Measurements from ENCODE around the gene NDUFB10.
A peak's percentile ranks its signal among the peaks of the same experiment; 100 is the strongest.

Gene NDUFB10

DNA sequence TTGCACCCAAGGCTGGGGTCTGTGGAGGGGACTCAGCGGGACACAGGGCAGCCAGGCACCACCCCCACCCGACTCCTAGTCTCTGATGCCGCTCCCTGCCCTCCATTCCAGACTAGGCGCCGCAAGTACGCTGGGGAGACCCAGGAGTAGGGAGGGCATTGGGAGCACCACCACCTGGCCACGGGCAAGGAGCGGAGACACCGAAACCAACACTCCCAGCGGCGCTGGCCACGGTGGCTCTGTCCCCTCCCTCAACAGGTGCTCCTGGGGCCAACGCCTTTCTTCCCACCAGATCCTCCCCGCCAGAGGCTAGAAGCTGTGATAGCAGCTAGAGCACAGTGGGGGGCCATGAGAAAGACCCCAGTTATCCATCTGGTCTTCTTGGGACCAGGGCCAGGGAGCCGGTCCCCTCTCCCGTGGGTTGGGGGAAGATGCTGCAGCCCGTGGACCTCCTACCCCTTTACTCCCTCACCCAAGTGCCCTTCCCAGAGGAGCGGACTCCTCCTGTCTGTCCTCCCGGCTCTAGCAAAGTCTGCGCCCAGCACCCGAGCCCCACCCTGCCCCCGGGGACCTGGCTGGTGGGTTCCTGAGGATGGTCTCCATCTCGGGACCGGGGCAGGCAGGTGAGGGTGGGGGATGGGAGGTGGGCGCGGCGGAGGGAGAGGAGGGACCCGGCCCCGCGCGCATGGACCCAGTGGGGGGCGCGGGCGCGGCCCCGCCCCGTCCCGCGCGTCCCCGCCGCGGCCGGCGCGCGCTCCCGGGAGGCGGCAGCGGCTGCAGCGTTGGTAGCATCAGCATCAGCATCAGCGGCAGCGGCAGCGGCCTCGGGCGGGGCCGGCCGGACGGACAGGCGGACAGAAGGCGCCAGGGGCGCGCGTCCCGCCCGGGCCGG is 30.1 kb downstream of the NDUFB10 start, which contains the start of gene SYNGR3:
Gene SYNGR3 (plus strand): TSS at position 762 of the 892 bp plus-strand sequence. CDS start 133 bp downstream, outside the sequence.
- DNase-seq = peak; percentile 81

DNA sequence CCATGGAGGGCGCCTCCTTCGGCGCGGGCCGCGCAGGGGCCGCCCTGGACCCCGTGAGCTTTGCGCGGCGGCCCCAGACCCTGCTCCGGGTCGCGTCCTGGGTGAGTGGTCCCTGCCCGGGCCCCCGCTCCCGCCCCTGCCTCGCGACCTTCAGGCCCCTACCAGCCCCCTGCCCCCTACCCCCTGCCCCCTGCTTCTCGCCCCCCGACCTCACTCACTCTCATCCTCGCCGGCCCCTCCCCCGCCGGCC is 30.7 kb downstream of the NDUFB10 start:
- DNase-seq = no peak

GRCh38 chr16:1990351-1991134 is 31.2 kb downstream of the NDUFB10 start:
- peak; percentile 77 for DNase-seq

- no peak for DNase-seq
Measured at GRCh38 chr16:1991135-1991551, 31.8 kb downstream of the NDUFB10 start.

DNA sequence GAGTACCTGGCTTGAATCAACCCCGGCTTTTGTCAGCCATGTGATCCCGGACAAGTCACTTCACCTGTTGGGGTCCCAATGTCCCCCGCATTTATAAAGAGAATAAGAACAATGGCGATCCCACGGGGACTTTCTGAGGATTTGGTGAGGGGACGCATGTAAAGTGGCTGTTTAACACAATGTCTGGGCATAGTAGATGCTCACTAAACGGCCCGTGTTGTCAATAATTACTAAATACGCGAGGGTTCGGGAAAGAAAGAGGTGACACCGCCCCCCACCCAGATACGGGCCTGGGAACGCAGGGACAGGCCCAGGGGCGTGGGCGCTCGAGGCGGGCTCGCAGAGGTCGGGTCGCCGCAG is 32.2 kb downstream of the NDUFB10 start:
- DNase-seq = no peak

- DNase-seq = no peak
Measured at GRCh38 chr16:1991948-1992703, 32.8 kb downstream of the NDUFB10 start.

DNA sequence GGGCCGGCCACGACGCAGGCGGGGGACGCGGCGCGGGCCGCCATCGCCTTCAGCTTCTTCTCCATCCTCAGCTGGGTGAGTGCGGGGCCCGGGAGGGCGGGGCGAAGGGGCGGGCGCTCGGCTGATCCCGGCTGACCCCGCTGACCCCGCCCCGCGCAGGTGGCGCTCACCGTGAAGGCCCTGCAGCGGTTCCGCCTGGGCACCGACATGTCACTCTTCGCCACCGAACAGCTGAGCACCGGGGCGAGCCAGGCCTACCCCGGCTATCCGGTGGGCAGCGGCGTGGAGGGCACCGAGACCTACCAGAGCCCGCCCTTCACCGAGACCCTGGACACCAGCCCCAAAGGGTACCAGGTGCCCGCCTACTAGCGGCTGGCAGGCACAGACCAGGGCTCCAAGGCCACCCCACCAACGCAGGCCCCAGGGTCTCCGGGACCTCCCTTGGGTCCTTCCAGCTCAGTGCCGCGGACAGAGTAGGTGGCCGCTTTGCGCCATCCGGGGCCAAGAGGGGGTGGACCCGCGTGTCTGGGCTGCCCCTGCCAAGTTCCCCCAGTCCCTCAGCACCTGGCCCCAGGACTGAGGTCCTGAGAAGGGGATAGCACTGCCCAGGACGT is 33.5 kb downstream of the NDUFB10 start:
- no peak for DNase-seq

GRCh38 chr16:1993731-1994131 is 34.4 kb downstream of the NDUFB10 start:
- DNase-seq = no peak

- DNase-seq = no peak
Measured at GRCh38 chr16:1997494-1998359, 38.4 kb downstream of the NDUFB10 start.

DNA sequence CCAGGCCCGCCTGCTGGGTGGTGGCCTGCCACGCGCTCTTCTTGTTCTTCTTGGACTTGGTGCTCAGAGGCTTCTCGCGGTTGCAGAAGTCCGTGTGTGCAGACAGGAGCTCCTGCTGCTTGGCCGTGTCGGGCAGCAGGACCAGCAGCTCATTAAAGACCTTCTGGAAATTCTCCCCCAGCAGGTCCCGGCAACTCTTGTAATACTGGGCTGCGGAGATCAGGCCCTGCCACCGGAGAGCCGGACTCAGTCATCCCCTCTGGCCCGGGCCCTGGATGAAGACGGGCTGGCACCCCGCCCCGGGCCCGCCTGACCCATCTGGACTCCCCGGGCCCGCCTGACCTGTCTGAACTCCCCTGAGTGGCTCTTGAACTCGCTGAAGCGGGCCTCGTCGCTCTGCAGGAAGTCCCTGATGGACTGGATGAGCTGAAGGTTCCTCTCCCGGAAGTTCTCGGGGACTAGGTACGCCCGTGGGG is 39.1 kb downstream of the NDUFB10 start:
- DNase-seq = no peak

DNA sequence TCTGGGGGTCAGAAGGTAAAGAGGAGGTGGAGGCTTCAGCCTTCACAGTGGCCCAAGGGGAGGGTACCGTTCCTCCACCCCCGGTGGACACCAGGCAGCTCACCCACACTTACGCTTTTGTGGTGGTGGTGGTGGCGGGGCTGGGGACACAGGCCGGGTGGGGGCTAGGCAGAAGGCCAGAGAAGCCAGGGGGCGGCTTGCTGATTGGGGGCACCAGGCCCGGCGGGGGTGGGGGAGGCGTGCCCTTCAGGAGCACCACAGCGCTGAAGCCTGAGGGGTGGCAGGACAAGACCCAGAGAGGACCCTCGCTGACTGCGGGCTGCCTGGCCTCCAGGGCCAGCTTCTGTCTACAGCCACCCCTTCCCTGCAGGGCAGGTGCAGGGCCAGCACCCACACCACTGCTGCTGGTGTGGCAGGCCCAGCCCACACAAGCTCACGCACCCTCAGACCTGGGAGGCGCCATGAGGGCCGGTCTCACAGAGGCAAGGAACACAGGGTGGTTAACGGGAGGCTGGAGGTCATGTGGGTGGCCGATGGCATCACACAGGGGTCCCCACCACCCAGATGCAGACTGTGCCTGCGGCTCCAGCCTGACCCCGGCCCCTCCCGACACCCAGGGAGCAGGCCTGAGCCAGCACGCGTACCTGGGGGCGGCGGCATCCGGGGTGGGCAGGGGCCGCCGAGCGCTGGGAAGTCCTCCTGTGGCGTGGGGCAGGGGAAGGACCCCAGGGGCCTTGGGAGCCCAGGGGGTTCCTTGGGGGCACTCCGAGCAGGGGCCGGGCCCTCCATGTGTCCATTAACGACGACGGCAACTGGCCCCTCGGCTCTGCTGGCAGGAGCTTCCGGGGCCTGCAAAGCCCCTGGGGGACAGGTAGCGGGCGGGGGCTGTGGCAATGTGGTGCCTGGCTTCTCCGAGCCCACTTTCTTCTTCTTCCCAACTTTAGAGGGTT is 39.8 kb downstream of the NDUFB10 start:
- no peak for DNase-seq

DNA sequence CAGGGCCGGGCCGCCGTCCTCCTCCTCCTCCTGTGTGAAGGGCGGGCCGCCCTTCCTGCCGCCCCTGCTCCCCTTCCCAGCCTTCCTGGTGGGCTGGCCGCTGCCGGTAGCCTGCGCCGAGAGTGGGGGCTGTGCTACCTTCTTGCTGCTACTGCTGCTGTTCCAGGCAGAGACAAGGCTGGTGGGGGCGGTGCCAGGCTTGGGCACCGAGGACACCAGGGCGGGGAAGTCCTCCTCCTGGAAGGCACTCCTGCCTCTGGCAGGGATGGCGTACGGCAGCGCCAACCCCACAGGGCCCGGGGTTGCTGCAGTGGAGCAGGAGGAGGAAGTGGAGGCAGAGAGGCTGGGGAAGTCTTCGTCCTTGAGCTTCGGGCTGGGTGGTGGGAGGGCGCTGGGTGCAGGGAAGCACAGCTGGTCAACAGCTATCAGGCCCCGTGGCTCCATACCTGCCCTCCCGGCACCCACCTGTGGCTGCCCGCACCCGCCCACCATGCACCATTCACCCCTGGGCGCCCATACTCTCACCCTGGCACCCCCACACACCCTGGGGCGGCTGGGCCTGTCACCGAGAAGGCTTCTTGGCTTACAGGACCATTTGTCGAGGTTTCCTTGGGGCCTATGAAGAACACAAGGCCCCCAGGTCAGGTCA is 40.7 kb downstream of the NDUFB10 start:
- DNase-seq = no peak

- no peak for DNase-seq
Measured at GRCh38 chr16:2001035-2001434, 41.7 kb downstream of the NDUFB10 start.

DNA sequence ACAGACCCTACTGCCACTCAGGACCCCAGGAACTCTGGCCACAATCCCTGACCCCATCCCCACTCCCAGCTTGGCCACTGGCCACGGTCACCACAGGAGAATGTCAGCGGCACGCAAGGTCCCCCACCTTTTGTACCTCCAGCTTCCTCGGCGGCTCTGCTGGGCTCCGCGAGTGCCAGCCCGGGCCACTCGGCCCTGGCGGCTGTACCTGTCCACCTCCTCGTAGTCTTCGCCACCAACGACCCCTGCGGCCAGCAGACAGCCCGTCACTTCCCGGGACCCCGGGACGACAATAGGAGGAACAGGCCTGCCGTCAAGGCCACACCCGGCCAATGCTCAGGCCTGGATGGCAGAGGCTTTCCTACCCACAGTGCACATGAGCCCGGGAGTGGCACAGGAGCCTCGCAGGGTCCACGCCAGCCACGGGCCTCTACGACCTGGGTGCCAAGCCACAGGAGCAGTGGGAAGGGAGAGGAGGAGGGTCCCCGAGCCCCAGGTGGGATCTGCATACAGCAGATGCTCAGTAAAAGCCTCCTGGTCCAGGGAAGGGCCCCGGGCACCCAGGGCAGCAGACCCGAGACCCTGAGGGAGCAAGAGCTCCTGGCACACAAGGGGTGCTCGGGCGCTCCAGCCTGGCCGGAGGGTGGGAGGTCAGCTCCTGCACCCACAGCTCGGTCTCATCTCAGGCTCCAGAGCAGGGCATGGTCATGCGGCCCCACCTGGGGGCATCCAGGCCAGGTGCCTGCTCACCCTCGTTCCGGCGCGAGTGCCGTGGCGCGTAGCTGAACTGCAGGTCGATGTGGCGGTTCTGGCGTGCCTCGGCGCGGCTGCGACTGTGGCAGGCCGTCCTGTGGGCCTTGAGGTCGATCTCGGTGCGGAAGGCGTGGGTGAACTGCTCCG is 42.4 kb downstream of the NDUFB10 start:
- no peak for DNase-seq

DNA sequence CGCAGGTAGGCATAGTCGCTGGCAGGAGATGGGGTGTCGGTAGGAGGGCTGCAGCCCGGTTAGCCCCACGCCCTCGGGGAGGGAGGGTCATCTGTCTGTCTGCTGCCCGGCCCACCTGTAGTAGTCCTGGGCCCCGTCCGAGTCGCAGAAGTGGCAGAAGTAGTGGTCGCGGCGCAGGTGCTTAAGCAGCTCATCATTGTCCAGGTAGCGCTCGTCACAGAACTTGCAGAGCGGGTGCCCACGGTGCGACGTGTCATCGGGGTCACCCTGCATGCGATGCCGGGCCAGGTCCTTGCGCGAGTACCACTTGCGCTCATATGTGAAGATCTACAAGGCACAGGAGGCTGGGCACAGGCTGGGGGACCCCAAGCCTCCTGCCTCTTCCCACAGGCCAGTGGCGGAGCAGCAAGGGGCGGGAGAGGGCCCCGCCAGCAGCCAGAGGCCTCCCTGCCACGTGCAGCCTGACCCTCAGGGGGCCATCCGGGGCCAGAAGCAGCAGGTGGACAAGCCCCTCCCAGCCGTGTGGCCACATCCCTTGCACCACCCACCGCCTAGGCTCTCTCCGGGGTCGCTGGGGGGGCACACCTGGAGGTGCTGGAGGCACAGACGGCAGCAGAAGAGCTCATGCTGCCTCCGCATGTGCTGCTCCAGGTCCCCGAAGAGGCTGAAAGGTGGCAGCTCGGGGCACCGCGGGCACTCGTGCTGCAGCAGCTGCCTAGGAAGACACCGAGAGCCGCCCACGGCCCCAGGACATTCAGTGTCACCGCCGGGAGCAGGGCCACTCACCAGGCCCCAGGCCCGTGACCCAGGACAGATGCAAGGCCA is 43.3 kb downstream of the NDUFB10 start:
- DNase-seq = no peak

DNA sequence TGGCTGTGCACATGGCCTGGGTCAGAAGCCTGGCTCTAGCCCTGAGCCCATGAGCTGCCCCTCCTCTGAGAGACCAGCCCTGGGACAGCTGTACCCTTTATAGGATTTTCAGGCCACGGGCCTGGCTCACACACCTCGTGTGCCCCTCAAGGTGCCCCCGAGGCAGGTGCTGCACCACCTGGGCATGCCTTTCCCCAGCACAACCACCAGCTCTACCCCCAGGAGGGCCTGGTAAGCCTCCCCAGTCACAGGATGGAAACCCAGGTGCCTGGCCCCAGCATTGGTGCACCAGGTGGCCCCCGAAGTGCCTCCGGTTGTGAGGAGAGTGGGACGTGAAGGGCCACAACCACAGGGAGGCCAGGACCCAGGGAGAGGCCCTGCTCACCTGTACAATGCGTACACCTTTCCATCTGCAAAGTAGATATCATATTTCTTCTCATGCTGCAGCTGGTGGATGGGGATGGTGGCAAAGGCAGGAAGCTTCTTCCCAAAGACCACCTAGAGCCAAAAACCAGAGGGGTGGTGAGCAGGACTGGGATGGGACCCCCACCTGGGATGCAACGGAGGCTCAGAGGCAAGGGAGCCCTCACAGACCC is 44.0 kb downstream of the NDUFB10 start:
- no peak for DNase-seq

DNA sequence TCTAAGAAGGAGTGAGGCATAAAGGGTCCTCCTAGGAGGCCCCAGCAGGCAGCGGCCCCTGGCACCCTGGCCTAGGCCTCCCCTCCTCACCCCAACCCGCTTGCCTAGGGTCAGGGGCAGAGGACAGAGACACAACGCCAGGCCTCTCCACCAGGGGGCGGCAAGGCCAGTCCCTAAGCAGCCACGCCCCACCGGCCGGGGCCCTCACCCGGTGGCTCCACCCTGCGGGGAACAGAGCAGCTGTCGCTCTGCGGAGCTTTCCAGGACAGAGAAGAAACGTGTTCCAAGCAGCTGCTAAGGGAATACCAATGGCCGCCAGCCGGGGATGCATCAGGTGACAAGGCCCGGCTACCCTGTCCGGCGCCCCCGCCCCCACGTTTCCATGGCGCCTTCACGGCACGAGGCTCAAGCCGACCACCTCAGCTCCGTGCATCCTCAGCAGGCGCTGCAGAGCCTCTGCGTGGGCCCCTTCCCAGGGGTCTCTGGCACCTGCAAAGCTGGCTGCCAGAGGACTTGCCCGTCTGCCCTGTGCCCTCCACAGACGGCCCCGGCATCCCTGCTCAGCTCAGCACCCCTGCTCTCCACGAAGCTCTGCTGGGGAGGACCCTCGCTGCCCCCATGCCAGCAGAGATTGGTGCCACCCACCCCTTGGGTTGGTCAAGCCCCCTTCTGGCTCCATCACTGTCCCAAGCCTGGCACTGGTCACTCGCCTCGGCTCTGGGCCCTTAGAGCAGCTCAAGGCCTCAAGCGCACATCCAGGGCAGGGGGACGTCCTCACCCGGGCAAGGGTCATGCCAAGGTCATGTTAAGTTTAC is 44.7 kb downstream of the NDUFB10 start:
- peak; percentile 97 for DNase-seq

Measured in NCI-H146 (cell line).